BJ (cell line): ENCODE data around the gene FAM200B. TPM values are rescaled to one million over a fixed set of nuclear protein-coding genes. Genes with fewer than 3 reads are reported as not detected.

Source experiments
- CTCF ChIA-PET: fragments of 350-600 bp; formaldehyde crosslinking; extraction: SDS; loops from one replicate; lab custom pipeline; 2021; ENCODE audit warnings: antibody characterized with exemption, inconsistent platforms; lab: Yijun Ruan, JAX
- POLR2A ChIA-PET: fragments of 300-600 bp; sonication (Branson Sonifier 250); formaldehyde crosslinking; extraction: SDS; loops from one replicate; lab custom pipeline; 2021; ENCODE audit warnings: antibody characterized with exemption; lab: Charles Lee
- DNase-seq: peaks from one replicate; pipeline ENCODE4 v3.0.0-alpha.2; 2011; ENCODE audit warnings: low read depth
- H3K27me3 ChIP-seq: 2 replicates; pipeline ENCODE4 v1.6.0; 2011; ENCODE audit warnings: low read length; ENCODE audit not compliant: control insufficient read depth, insufficient read depth
- H3K36me3 ChIP-seq: 2 replicates; pipeline ENCODE4 v1.5.1; 2011; ENCODE audit warnings: low read length; ENCODE audit not compliant: control insufficient read depth, insufficient read depth
- H3K4me3 ChIP-seq: 2 replicates; pipeline ENCODE4 v1.5.1; 2011; ENCODE audit warnings: low read depth, mild to moderate bottlenecking, control low read depth, low read length
- polyA plus RNA-seq: library from polyadenylated mRNA; depleted of rRNA; stranded (reverse); fragments of >200 nt; gene quantifications from 2 replicates; pipeline ENCODE4 v1.2.3, GENCODE V29; 2011
- TF ChIP-seq, protein P1 (sequence below): IDR thresholded peaks from 2 replicates; pipeline ENCODE4 v1.5.1; 2011; ENCODE audit warnings: low read depth, mild to moderate bottlenecking, control low read depth, inconsistent platforms, low read length, moderate library complexity; ENCODE audit not compliant: insufficient read depth

The FAM200B gene
- polyA plus RNA-seq, 1 experiment: 19.5 TPM

DNA sequence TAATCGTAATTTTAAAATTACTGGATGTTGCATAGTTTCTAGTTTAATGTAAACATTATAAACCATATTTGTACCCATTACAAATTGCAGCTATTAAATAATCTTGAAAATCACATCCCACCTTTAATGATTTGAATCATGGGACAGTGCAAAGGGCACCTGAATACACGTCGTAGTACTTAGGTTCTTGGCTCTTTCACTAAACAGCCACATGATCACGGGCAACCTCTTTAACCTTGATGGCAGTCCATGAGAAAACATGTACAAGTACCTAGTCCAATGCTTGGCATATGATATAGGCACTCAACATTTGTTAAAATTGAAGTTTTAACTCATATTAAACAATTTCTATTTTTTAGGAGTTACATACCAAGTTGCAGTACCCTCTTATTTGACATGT lies 14.6 kb upstream of the FAM200B start:
- ChIA-PET POLR2A (no interaction called here), CTCF (no interaction called here)
- TF ChIP-seq, protein P1, sequence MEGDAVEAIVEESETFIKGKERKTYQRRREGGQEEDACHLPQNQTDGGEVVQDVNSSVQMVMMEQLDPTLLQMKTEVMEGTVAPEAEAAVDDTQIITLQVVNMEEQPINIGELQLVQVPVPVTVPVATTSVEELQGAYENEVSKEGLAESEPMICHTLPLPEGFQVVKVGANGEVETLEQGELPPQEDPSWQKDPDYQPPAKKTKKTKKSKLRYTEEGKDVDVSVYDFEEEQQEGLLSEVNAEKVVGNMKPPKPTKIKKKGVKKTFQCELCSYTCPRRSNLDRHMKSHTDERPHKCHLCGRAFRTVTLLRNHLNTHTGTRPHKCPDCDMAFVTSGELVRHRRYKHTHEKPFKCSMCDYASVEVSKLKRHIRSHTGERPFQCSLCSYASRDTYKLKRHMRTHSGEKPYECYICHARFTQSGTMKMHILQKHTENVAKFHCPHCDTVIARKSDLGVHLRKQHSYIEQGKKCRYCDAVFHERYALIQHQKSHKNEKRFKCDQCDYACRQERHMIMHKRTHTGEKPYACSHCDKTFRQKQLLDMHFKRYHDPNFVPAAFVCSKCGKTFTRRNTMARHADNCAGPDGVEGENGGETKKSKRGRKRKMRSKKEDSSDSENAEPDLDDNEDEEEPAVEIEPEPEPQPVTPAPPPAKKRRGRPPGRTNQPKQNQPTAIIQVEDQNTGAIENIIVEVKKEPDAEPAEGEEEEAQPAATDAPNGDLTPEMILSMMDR: no peak
- Histone ChIP-seq H3K4me3 (no peak overlapping the region), H3K27me3 (no peaks in the 10 kb centered on the region), H3K36me3 (no peaks in the 10 kb centered on the region)
- no peak for DNase-seq

DNA sequence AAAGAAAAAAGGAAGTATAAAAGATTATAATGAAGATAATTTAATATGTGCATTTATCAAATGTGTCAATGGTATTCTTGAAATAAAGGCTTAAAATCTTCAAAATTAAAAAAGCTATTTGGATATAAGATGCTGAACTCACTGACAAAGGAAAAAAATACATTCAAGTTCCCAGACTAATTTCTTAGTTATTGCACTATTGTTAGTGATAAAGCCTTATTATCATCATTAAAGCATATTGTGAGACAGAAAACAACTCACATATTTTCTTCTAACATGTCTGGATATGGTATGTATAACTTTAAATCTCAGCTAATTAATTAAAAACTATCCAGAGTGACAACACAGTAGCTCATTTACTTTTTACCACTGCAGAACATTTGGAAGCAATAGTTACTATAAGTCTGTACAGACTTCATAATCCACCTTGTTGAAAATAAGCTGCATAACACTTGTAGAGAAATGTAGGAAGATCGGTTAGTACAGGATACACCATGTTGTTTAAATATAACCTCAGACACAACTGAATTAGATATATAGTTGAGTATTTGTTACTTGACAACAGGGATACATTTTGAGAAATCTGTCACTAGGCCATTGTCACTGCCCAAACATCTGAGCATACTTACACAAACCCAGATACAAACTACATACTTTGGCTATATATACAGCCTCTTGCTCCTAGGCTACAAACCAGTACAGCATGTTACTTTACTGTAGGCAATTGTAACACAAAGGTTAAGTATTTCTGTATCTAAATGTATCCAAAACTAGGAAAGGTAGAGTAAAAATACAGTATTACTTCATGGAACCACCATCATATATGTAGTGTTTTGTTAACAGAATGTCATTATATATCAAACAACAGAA lies 12.8 kb upstream of the FAM200B start:
- Histone ChIP-seq H3K27me3 (no peaks in the 10 kb centered on the region), H3K4me3 (no peak overlapping the region), H3K36me3 (no peaks in the 10 kb centered on the region)
- no peak for DNase-seq
- ChIA-PET CTCF (no interaction called here), POLR2A (no interaction called here)
- TF ChIP-seq, protein P1: no peak

DNA sequence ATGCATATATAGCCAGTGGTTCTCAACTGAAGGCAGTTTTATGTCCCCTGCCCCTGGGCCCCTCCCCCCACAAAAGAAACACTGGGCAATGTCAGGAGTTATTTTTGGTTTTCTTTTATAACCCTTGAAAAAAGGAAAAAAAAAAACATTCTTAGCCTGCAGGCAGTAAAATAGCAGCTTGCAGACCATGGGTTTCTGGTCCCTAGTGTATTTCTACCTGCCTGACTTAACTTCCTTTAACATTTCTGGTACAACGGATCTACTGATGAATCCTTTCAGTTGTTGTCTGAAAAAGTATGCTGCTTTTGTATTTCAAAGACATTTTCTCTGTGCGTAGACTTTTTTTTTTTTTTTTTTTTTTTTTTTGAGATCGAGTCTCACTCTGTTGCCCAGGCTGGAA lies 11.1 kb upstream of the FAM200B start:
- no peak overlapping the region for H3K4me3 ChIP-seq
- TF ChIP-seq, protein P1: no peak
- DNase-seq: no peak
- ChIA-PET CTCF (no interaction called here), POLR2A (no interaction called here)
- no peaks in the 10 kb centered on the region for H3K36me3 ChIP-seq
- no peaks in the 10 kb centered on the region for H3K27me3 ChIP-seq

DNA sequence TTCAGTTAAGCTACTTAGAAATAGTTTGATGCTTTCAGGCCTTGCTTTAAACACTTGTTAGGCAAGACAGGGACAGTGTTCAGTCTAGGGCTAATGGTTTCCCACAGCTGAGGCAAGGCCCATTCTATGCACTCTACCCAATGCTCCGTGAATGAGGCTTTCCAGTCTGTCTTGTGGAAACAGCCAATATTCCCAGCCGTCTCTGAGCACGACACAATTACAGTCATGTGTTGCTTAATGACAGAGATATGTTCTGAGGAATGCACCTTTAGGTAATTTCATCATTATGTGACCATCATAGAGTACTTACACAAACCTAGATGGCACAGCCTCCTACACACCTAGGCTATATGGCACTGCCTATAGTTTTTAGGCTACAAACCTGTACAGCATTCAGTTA lies 9.5 kb upstream of the FAM200B start:
- no peak overlapping the region for H3K4me3 ChIP-seq
- DNase-seq: no peak
- CTCF ChIA-PET: interaction anchor here (0.9 to 1.0 kb wide), 2 partner anchors 16 to 18 kb away, joined by 3 read pairs; no protein-coding TSS in a partner anchor
- POLR2A ChIA-PET: no interaction called here
- TF ChIP-seq, protein P1: no peak
- H3K27me3 ChIP-seq: no peaks in the 10 kb centered on the region
- H3K36me3 ChIP-seq: no peaks in the 10 kb centered on the region

- POLR2A ChIA-PET: interaction anchor here (0.5 kb wide), 1 partner anchor 537 kb away, joined by 5 read pairs; no protein-coding TSS in a partner anchor
- Histone ChIP-seq H3K27me3 (no peaks in the 10 kb centered on the region), H3K36me3 (no peaks in the 10 kb centered on the region), H3K4me3 (no peak overlapping the region)
- TF ChIP-seq, protein P1: no peak
- CTCF ChIA-PET: interaction anchor here (0.6 to 1.0 kb wide), 3 partner anchors 15 to 128 kb away, joined by 3 read pairs; no protein-coding TSS in a partner anchor
- no peak for DNase-seq
Measured at GRCh38 chr4:15673337-15673736, 8.3 kb upstream of the FAM200B start.
